Liver (tissue), 3 donors: Measurements from ENCODE around the gene CGB7.

ENCODE experiments used
- CTCF ChIP-seq: fragments of 150-350 bp; IDR thresholded peaks from 2 replicates; pipeline ENCODE4 v1.5.1; 2017; ENCODE audit warnings: improper control_type of control experiment, low read depth, low read length; ENCODE audit not compliant: missing input control
- RAD21 ChIP-seq, 2 donors: IDR thresholded peaks; 2 replicates each; pipeline ENCODE4 v1.6.1; 2016; ENCODE audit warnings: antibody characterized with exemption in 2 of 2, mild to moderate bottlenecking in 2 of 2
- RXRA ChIP-seq, 2 donors: IDR thresholded peaks; 2 replicates each; pipeline ENCODE4 v1.6.1; 2017 to 2018; ENCODE audit warnings: antibody characterized with exemption in 2 of 2, mild to moderate bottlenecking in 1 of 2
- TAF1 ChIP-seq: conservative IDR thresholded peaks from 2 replicates; pipeline ENCODE4 v1.6.1; 2016; ENCODE audit warnings: antibody characterized with exemption, mild to moderate bottlenecking
- TF ChIP-seq, protein P1 (sequence below): IDR thresholded peaks from 2 replicates; pipeline ENCODE4 v1.6.1; 2016; ENCODE audit warnings: antibody characterized with exemption, mild to moderate bottlenecking
- donor health status: healthy.
- donor health status: healthy.

DNA sequence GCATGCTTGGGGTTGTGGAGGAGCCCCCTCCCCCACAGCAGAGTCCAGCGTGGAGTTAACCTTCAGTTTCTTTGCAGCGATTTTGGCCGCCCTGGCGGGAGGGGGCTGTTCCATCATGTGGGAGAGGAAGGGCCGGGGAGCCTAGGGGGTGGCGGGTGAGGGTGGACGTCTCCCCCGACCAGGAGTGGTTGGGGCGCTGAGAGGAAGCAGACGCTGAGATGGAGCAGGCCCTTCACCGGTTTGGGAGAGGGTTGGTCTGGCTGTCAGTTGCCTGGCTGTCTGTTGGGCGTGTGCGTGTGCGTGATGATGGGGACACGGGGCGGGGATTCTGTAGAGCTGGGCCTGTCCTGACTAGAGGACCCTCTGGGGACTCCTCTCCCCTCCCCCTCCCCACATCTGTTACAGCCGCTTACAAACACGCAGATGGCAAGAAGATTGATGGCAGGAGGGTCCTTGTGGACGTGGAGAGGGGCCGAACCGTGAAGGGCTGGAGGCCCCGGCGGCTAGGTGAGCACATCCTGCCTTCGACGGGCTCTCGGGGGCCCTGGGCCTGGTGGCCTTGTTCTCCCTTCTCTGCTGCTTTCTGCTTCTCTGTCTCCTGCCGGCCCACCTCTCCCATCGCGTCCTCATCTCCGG lies 46.8 kb upstream of the CGB7 start:
- no peak for TF ChIP-seq RXRA (IDR thresholded peaks at IDR 0.05)
- no peak for TF ChIP-seq CTCF
- TF ChIP-seq RAD21 (IDR thresholded peaks at IDR 0.05), result no peak
- TF ChIP-seq TAF1, result no peak
- TF ChIP-seq, protein P1, sequence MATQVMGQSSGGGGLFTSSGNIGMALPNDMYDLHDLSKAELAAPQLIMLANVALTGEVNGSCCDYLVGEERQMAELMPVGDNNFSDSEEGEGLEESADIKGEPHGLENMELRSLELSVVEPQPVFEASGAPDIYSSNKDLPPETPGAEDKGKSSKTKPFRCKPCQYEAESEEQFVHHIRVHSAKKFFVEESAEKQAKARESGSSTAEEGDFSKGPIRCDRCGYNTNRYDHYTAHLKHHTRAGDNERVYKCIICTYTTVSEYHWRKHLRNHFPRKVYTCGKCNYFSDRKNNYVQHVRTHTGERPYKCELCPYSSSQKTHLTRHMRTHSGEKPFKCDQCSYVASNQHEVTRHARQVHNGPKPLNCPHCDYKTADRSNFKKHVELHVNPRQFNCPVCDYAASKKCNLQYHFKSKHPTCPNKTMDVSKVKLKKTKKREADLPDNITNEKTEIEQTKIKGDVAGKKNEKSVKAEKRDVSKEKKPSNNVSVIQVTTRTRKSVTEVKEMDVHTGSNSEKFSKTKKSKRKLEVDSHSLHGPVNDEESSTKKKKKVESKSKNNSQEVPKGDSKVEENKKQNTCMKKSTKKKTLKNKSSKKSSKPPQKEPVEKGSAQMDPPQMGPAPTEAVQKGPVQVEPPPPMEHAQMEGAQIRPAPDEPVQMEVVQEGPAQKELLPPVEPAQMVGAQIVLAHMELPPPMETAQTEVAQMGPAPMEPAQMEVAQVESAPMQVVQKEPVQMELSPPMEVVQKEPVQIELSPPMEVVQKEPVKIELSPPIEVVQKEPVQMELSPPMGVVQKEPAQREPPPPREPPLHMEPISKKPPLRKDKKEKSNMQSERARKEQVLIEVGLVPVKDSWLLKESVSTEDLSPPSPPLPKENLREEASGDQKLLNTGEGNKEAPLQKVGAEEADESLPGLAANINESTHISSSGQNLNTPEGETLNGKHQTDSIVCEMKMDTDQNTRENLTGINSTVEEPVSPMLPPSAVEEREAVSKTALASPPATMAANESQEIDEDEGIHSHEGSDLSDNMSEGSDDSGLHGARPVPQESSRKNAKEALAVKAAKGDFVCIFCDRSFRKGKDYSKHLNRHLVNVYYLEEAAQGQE, result no peak
